Tongue (tissue), 2 donors: ENCODE data around the gene HPN. TPM values are rescaled to one million over a fixed set of nuclear protein-coding genes. Genes with fewer than 3 reads are reported as not detected.
"Not testable (repeated sequence)": the region's sequence is repeated elsewhere in the genome, so short reads cannot be mapped to it uniquely, and the experiment has no call there.

ENCODE experiments used
- DNase-seq: peaks from one replicate; pipeline ENCODE4 v3.0.0-alpha.2; 2015
- total RNA-seq: library from RNA; depleted of rRNA; stranded (reverse); fragments of >200 nt; gene quantifications from one replicate; pipeline ENCODE4 v1.2.3, GENCODE V29; 2014

Gene HPN
- total RNA-seq, 1 donor from 2014 or later: not detected

GRCh38 chr19:35027851-35028599, 13.5 kb upstream of the HPN start:
- DNase-seq: no peak

GRCh38 chr19:35028600-35028885, 13.0 kb upstream of the HPN start:
- not testable (repeated sequence) for DNase-seq

GRCh38 chr19:35029275-35029736, 12.2 kb upstream of the HPN start:
- not testable (repeated sequence) for DNase-seq

GRCh38 chr19:35029737-35030256, 11.7 kb upstream of the HPN start:
- DNase-seq: no peak

- peak; percentile 73 for DNase-seq
Measured at GRCh38 chr19:35030257-35031071, 11.1 kb upstream of the HPN start, which contains the start of gene SCN1B. SCN1B (plus strand) TSS chr19:35030470; CDS start chr19:35030821, 351 bp downstream.

- peak; percentile 55 for DNase-seq
Measured at GRCh38 chr19:35031072-35031881, 10.2 kb upstream of the HPN start.

- DNase-seq: no peak
Measured at GRCh38 chr19:35032356-35032865, 9.1 kb upstream of the HPN start.

GRCh38 chr19:35033067-35034004, 8.2 kb upstream of the HPN start:
- no peak for DNase-seq

GRCh38 chr19:35034005-35034502, 7.5 kb upstream of the HPN start:
- no peak for DNase-seq

GRCh38 chr19:35034588-35035382, 6.7 kb upstream of the HPN start:
- no peak for DNase-seq

- peak; percentile 27 for DNase-seq
Measured at GRCh38 chr19:35037716-35038622, 3.6 kb upstream of the HPN start.

- DNase-seq: no peak
Measured at GRCh38 chr19:35038623-35039512, 2.7 kb upstream of the HPN start.

GRCh38 chr19:35039881-35040825, 1.4 kb upstream of the HPN start:
- no peak for DNase-seq

GRCh38 chr19:35040826-35041547, 534 bp upstream of the HPN start:
- DNase-seq: no peak

GRCh38 chr19:35042056-35042730, 672 bp downstream of the HPN start:
- no peak for DNase-seq
